IgD-negative memory B cell (primary cell): ENCODE data around the gene TPCN1. TPM values are rescaled to one million over a fixed set of nuclear protein-coding genes. Genes with fewer than 3 reads are reported as not detected.

Source experiments
- H3K27ac Mint-ChIP-seq, 3 donors: one replicate each; pipeline ENCODE4 v1.8.0; 2020 to 2022; ENCODE audit warnings: mild to moderate bottlenecking in 3 of 3, mixed read lengths in 3 of 3, moderate library complexity in 1 of 3
- H3K27me3 Mint-ChIP-seq: one replicate; pipeline ENCODE4 v1.8.0; 2021; ENCODE audit warnings: mixed read lengths
- H3K36me3 Mint-ChIP-seq: one replicate; pipeline ENCODE4 v1.8.0; 2020; ENCODE audit warnings: mild to moderate bottlenecking, mixed read lengths
- H3K4me1 Mint-ChIP-seq, 3 donors: one replicate each; pipeline ENCODE4 v1.8.0; 2020 to 2022; ENCODE audit warnings: mixed read lengths in 3 of 3, mild to moderate bottlenecking in 1 of 3
- H3K4me3 Mint-ChIP-seq, 4 donors: one replicate each; pipeline ENCODE4 v1.8.0; 2020 to 2022; ENCODE audit warnings: mild to moderate bottlenecking in 4 of 4, mixed read lengths in 4 of 4, moderate library complexity in 3 of 4
- H3K9me3 Mint-ChIP-seq, 3 donors: one replicate each; pipeline ENCODE4 v1.8.0; 2020 to 2021; ENCODE audit warnings: mixed read lengths in 3 of 3, mild to moderate bottlenecking in 1 of 3
- polyA plus RNA-seq: library from polyadenylated mRNA; unstranded; fragments of 300-500 nt; fragmentation: Illumina TruSeq; gene quantifications from one replicate; pipeline ENCODE4 v1.2.3, GENCODE V29; 2021

TPCN1 gene
- polyA plus RNA-seq, 1 donor from 2014 or later: 17.4 TPM

DNA sequence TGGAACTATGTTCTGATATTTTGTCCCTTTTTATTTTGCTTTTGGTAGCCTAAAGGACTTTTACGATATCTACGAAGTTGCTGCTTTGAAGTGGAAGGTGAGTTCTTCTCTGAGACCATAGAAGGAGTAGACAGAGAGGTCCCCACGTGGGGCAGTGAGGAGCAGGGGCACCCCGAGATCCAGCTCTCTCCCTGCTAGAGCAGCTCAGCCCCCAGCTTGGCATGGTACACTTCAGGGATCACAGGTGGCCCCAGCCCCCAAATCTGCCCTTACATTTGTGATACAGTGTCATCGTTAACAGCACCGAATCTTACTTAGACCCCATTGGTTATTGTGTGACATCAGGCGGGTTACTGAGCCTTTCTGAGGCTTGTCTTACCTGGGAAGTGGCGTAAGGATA lies 56.9 kb downstream of the TPCN1 start:
- H3K4me3 Mint-ChIP-seq: no peak overlapping the region
- no peaks in the 10 kb centered on the region for H3K9me3 Mint-ChIP-seq
- H3K36me3 Mint-ChIP-seq: peaks cover 4% of the 10 kb centered on the region
- H3K27me3 Mint-ChIP-seq: no peaks in the 10 kb centered on the region
- peak overlapping the region in 1 of 3 donors; percentile 31 for H3K27ac Mint-ChIP-seq
- H3K4me1 Mint-ChIP-seq: no peaks in the 10 kb centered on the region

DNA sequence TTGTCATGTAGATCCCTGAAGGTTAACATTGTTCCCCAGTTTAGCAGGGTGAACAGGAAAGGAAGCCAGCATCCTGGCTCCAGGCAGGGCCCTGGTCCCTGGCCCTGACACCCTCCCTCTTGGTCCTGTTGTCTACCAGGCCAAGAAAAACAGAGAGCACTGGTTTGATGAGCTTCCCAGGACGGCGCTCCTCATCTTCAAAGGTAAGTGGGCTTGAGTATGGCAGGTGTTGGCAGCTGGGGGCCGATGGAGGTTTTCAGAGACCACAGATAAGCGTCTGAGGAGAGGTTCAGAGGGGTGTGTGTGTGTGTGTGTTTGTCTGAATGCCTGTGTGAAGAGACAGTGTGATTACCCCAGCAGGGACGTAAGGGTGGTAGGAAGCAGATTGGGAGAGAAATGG lies 57.4 kb downstream of the TPCN1 start:
- Mint-ChIP-seq H3K27me3 (no peaks in the 10 kb centered on the region), H3K4me1 (no peaks in the 10 kb centered on the region), H3K36me3 (peaks cover 5% of the 10 kb centered on the region), H3K9me3 (no peaks in the 10 kb centered on the region), H3K4me3 (no peak overlapping the region), H3K27ac (peak overlapping the region in 1 of 3 donors; percentile 63)

DNA sequence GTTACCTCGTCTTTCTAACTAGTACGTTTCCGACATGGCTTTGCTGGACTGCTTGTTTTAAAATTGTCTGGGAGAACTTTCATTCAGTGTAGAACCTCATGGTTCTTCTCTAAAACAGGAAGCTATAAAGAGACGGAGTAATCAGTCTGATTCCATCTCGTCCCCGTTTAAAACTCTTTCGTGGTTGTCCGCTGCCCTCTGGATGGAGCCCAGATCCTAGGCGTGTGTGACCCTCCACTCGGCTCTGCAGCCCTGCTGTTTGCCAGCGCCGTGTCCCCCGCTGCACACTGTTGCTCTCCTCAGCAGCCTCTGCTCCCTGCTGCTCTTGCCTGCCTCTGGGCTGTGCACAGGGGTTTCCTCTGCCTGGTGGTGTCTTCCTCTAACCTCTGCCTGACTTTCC lies 63.5 kb downstream of the TPCN1 start:
- Mint-ChIP-seq H3K36me3 (peaks cover 4% of the 10 kb centered on the region), H3K4me1 (no peaks in the 10 kb centered on the region), H3K27ac (no peak overlapping the region), H3K9me3 (no peaks in the 10 kb centered on the region), H3K4me3 (no peak overlapping the region), H3K27me3 (no peaks in the 10 kb centered on the region)

DNA sequence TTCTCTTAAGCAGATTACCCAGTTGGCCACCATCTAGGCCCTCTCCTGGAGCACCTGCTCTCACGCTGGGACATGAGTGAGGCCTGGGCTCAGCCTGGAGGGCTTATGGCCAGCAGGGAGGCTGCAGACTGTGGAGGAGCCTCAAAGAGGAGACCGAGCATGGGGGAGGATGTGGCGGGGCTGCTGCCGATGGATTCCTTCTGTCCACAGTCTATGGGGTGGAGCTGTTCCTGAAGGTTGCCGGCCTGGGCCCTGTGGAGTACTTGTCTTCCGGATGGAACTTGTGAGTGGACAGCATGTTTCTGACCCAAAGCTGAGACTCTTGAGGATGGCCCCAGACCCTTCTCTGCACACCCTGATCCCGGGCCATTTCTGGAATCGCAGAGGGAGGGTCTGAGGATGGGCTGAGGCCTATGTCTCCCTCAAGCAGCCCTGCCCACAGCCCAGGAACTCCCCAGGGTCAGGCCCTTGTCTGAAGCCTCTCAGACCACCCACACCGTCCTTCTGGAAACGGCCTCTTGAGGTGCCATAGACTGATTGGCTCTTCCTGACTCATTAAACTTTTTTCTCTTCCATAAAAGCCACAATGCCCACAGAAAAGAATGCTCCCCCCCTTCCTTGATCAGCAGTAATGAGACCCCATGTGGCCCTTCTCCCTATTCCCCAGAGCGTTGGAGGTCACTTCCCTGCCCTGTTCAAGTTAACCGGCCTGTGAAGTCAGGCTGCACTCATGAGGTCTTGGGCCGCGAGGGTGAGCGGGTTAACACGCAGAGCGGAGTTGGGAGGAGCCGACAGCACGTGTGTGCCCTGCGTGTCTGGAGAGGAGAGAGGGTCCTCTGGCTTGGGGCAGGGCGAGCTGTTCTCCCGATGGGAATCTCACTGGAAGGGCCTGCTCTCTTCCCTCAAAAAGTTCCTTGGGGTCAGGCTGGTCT lies 64.7 kb downstream of the TPCN1 start:
- Mint-ChIP-seq H3K4me3 (peak overlapping the region in 1 of 4 donors; percentile 33), H3K36me3 (peaks cover 4% of the 10 kb centered on the region), H3K4me1 (no peaks in the 10 kb centered on the region), H3K27me3 (no peaks in the 10 kb centered on the region), H3K9me3 (no peaks in the 10 kb centered on the region), H3K27ac (no peak overlapping the region)

DNA sequence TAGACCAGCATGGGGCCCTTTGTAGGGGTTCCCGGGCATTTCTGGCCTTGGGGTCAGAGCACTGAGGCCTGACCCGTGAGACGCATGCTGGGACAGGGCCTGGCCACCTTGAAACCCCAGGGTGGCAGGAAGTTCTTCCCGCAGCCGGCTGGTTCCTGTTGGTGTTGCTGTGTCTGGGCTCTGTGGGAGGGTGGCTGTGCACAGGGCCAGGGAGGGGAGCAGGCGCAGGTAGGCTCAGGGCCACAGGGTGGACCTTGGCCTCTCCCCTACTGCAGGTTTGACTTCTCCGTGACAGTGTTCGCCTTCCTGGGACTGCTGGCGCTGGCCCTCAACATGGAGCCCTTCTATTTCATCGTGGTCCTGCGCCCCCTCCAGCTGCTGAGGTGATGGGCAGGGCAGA lies 65.4 kb downstream of the TPCN1 start:
- Mint-ChIP-seq H3K27ac (no peak overlapping the region), H3K4me3 (no peak overlapping the region), H3K9me3 (no peaks in the 10 kb centered on the region), H3K36me3 (peaks cover 1% of the 10 kb centered on the region), H3K4me1 (no peaks in the 10 kb centered on the region), H3K27me3 (no peaks in the 10 kb centered on the region)

DNA sequence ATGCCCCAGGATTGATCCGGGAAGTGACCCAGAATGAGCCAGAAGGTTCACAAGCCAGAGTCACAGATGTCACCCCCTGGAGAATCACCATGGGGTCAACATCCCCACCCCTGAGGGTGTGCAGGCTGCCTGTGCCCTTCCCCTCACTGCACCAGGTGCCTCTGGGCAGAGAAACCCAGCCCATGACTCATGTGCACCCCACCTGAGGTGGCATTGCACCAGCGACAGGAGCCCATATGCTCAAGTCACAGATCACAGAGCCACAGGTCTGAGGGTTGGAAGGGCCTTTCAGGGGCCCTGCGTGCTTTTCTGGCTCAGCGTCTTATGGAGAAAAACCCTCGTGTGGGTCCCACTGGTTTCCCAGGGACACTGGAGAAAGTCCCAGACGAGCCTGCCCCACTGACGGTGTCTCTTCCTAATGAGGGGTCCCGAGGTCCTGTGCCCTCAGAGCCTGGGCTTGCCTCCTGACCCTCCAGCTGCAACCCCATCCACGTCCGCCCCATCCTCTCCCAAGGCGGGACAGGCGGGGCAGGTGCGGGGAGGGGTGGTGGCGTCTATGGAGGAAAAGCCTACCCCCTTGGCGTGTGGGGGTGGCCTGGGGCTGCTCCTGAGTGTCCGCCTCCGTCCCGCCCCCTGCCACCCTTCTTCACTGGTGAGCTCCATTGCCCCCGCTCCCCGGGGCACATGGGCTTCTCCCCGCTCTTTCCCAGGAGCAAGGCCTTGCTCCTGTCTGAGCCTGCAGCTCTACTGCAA lies 66.1 kb downstream of the TPCN1 start:
- no peaks in the 10 kb centered on the region for H3K9me3 Mint-ChIP-seq
- H3K4me1 Mint-ChIP-seq: no peaks in the 10 kb centered on the region
- H3K4me3 Mint-ChIP-seq: no peak overlapping the region
- H3K27me3 Mint-ChIP-seq: no peaks in the 10 kb centered on the region
- H3K36me3 Mint-ChIP-seq: peaks cover 4% of the 10 kb centered on the region
- H3K27ac Mint-ChIP-seq: no peak overlapping the region

DNA sequence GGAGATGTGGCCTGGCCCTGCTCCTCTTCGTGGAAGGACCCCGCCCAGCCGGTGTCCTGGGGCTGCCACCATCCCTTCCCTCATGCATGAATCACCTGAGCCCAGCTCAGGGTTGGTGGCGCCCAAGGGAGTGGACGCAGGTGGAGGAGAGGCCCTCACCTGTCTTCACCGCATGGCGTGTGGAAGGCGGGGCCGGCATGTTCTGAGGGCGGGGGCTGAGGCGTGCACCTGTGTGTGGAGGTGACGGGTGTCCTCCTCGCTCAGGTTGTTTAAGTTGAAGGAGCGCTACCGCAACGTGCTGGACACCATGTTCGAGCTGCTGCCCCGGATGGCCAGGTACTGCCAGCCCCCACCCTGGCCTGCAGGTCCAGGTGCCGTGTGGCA lies 66.6 kb downstream of the TPCN1 start:
- H3K4me1 Mint-ChIP-seq: no peaks in the 10 kb centered on the region
- no peaks in the 10 kb centered on the region for H3K27me3 Mint-ChIP-seq
- H3K36me3 Mint-ChIP-seq: peaks cover 4% of the 10 kb centered on the region
- no peak overlapping the region for H3K27ac Mint-ChIP-seq
- H3K4me3 Mint-ChIP-seq: no peak overlapping the region
- H3K9me3 Mint-ChIP-seq: no peaks in the 10 kb centered on the region

DNA sequence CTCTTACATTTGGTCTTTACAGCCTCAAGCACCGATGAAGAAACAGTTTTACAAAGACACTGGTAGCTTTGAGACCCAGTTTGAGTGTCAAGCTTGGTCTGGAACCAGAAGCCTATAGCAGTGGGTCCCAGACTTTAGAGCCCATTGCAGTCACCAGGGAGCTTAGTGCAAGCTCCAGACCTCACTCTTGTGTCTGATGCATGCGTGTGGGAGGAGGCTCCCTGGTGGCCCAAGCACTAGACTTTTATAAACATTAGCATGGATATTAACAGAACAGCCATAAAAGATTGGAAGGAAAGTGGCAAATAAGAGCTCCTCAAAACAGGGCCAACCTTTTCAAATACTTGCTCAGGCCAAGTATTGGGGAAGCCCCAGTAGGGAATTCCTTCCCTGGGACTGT lies 68.1 kb downstream of the TPCN1 start:
- Mint-ChIP-seq H3K27me3 (no peaks in the 10 kb centered on the region), H3K27ac (no peak overlapping the region), H3K36me3 (peaks cover 7% of the 10 kb centered on the region)

DNA sequence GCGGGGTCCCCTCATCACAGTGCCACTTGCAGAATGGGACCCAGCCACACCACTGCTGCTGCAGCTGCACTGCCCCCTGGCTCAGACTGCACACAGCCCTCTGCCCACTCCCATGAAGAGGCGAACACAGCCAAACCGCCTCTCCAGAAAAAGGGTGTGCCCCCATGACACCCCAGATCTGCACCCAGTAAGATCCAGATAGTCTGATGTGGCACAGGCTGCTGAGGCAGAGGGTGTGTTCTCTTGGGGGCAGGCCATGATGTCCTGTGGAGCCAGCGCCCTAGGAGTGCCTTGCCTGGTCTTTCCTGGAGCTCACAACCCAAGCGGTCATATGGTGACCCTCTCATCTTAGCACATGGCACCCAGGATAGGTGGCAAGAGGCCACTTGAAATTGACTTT lies 69.2 kb downstream of the TPCN1 start:
- Mint-ChIP-seq H3K36me3 (peaks cover 8% of the 10 kb centered on the region), H3K9me3 (no peaks in the 10 kb centered on the region), H3K4me1 (no peaks in the 10 kb centered on the region), H3K27ac (no peak overlapping the region), H3K4me3 (no peak overlapping the region), H3K27me3 (no peaks in the 10 kb centered on the region)

More for the DNA sequence above, 68.1 kb downstream of the TPCN1 start:
- Mint-ChIP-seq H3K4me3 (no peak overlapping the region), H3K9me3 (no peaks in the 10 kb centered on the region), H3K4me1 (no peaks in the 10 kb centered on the region)

DNA sequence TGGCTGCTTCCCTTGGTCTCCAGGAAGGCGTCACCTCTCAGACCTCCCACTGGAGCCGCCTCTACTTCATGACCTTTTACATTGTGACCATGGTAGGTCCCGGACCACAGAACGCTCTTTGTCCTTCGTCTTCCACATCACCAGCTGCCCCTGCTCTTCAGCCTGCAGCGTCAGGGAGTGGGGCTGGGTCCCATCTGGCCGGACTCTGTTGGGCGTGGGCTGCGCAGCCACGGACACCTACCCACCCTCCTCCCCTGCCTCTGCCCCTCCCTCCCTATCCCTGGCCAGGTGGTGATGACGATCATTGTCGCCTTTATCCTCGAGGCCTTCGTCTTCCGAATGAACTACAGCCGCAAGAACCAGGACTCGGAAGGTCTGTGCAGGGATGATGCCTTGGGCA lies 70.3 kb downstream of the TPCN1 start:
- H3K4me1 Mint-ChIP-seq: no peaks in the 10 kb centered on the region
- H3K27ac Mint-ChIP-seq: peak overlapping the region in 1 of 3 donors; percentile 53
- H3K9me3 Mint-ChIP-seq: no peaks in the 10 kb centered on the region
- H3K36me3 Mint-ChIP-seq: peaks cover 8% of the 10 kb centered on the region
- H3K4me3 Mint-ChIP-seq: no peak overlapping the region
- no peaks in the 10 kb centered on the region for H3K27me3 Mint-ChIP-seq

DNA sequence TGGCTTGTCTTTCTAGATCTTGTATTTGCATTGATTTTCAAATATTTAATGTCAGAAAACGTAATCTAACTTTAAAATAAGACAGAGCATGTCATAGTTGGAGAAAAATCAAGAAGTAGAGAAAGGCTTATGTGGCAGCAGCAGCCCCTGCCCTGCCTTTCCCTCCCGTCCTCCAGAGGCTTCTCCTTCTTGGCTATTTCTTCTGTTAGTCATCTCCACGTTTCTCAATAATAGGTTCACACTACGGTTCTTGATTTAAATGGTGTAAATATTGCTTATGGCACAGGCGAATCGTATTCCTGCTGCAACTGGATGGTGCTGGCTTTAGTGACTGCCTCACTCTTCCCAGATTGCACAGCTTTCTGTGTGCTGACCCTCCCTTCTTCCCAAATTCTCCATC lies 70.8 kb downstream of the TPCN1 start:
- Mint-ChIP-seq H3K27me3 (no peaks in the 10 kb centered on the region), H3K27ac (no peak overlapping the region), H3K36me3 (peaks cover 8% of the 10 kb centered on the region), H3K4me1 (no peaks in the 10 kb centered on the region), H3K9me3 (no peaks in the 10 kb centered on the region), H3K4me3 (no peak overlapping the region)

DNA sequence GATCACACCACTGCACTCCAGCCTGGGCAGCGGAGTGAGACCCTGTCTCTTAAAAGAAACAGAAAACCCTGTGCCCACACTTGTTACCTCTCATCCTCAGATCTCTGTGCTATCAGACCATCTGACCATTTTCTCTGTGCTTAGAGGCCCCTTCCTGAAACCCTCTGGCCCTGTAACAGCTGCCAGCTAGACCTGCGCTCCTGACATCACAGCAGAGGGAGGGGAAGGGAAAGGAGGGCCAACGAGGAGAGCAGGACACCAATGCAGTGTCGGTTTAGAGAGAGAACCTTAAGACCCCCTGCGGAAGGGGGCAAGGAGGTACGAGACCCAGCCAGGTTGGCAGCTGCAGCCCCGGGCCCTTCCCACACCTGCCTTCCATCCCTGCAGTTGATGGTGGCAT lies 71.3 kb downstream of the TPCN1 start:
- no peaks in the 10 kb centered on the region for H3K27me3 Mint-ChIP-seq
- peaks cover 8% of the 10 kb centered on the region for H3K36me3 Mint-ChIP-seq
- no peaks in the 10 kb centered on the region for H3K9me3 Mint-ChIP-seq
- H3K27ac Mint-ChIP-seq: no peak overlapping the region
- H3K4me1 Mint-ChIP-seq: no peaks in the 10 kb centered on the region
- no peak overlapping the region for H3K4me3 Mint-ChIP-seq

DNA sequence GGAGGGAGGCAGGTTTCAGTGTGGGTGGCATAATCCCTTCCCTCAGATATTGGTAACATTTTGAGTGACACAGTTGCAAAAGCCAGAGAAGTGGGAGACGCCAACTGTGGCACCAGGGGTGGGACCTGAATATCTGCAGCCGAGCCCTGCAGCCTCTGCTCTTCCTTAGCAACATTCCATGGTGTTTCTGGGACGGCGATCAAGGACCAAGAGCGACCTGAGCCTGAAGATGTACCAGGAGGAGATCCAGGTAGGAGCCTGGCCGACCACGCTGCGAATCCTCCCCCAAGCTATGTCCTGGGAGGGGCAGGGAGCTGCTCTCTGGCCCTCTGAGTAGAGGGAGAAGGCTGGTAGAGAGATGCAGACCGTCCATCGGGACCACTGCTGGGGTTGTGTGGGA lies 71.8 kb downstream of the TPCN1 start:
- Mint-ChIP-seq H3K9me3 (no peaks in the 10 kb centered on the region), H3K36me3 (peaks cover 8% of the 10 kb centered on the region), H3K27ac (no peak overlapping the region), H3K4me1 (no peaks in the 10 kb centered on the region), H3K4me3 (no peak overlapping the region), H3K27me3 (no peaks in the 10 kb centered on the region)

DNA sequence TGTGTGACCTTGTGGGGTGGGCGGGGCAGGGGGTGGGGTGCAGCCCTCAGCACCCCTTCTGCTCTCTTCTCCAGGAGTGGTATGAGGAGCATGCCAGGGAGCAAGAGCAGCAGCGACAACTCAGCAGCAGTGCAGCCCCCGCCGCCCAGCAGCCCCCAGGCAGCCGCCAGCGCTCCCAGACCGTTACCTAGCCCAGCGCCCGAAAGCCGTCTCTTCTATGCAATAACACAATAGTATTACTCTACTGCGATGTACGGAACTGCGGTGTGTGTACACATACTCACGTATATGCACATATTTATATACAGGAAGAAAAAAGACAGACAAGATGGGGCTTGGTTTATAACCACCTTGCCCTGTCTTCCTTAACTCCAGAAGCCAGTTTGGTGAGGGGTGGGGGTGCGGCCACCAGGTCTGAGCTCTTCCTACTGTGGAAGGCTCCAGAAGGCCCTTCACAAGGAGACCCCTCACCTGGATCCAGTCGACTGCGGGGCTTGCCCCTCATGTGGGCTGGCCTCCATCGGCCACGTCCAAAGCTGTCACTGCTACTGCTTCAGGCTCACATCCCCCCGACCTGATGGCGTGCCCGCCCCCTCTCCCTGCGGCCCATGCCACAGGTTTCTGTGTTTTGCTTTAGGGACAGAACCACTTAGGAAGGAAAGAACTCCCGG lies 74.8 kb downstream of the TPCN1 start:
- no peaks in the 10 kb centered on the region for H3K27me3 Mint-ChIP-seq
- no peak overlapping the region for H3K4me3 Mint-ChIP-seq
- H3K9me3 Mint-ChIP-seq: no peaks in the 10 kb centered on the region
- H3K36me3 Mint-ChIP-seq: peaks cover 8% of the 10 kb centered on the region
- peak overlapping the region in 2 of 3 donors; percentile 9 to 46 for H3K27ac Mint-ChIP-seq
- peaks cover 0 to 3% (median 0%) of the 10 kb centered on the region in 3 donors for H3K4me1 Mint-ChIP-seq

DNA sequence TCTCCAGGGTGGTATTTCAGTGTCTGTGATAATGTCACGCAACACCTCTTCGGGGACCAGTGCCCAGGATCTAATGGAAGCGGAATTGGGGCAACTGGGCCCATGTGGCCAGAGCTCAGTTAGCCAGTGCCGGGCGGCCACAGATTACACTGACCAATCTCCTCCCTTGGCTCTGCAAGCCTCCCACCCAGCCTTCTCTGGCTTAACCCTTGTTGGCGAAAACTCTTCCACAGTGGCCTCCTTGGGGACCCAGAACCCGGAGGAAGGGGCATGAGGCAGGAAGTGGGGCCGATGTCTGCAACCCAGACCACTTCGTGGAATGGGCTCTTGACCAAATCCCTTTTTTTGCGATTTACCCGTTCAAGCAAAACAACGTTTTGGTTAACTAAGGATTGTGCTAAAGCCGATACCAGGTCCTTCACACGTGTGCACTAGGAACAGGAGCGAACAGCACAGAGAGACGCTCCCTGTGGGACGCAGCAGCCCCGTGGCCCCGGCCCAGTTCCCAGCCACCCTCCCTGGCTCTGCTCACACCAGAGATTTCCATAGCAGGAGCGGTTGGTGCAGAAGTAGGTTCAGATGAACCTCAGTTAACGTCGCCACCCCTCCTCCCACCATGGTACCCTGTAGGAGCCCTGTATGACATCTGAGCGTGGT lies 75.4 kb downstream of the TPCN1 start:
- peak overlapping the region in 1 of 3 donors; percentile 9 for H3K27ac Mint-ChIP-seq
- no peaks in the 10 kb centered on the region for H3K9me3 Mint-ChIP-seq
- no peaks in the 10 kb centered on the region for H3K27me3 Mint-ChIP-seq
- no peak overlapping the region for H3K4me3 Mint-ChIP-seq
- H3K4me1 Mint-ChIP-seq: peaks cover 0 to 3% (median 0%) of the 10 kb centered on the region in 3 donors
- H3K36me3 Mint-ChIP-seq: peaks cover 8% of the 10 kb centered on the region
